CD4-positive, alpha-beta T cell treated with Interleukin-2 at 100 ng/mL for 4 hours (primary cell): ENCODE results near the gene PRDX3.
A peak's percentile ranks its signal among the peaks of the same experiment; 100 is the strongest.
"Not testable (repeated sequence)": the region's sequence is repeated elsewhere in the genome, so short reads cannot be mapped to it uniquely, and the experiment has no call there.

Source experiments
- DNase-seq: peaks from one replicate; pipeline ENCODE4 v3.0.0-alpha.2; 2020; ENCODE audit warnings: low spot score

PRDX3 gene

GRCh38 chr10:119206603-119207365 is 28.2 kb upstream of the PRDX3 start:
- peak; percentile 72 for DNase-seq

- peak; percentile 27 for DNase-seq
Measured at GRCh38 chr10:119205894-119206602, 27.4 kb upstream of the PRDX3 start.

GRCh38 chr10:119203006-119203405 is 24.4 kb upstream of the PRDX3 start:
- DNase-seq, result no peak

GRCh38 chr10:119201233-119201632 is 22.6 kb upstream of the PRDX3 start:
- no peak for DNase-seq

- peak; percentile 59 for DNase-seq
Measured at GRCh38 chr10:119199231-119199992, 20.8 kb upstream of the PRDX3 start.

GRCh38 chr10:119198438-119198837 is 19.8 kb upstream of the PRDX3 start:
- peak; percentile 19 for DNase-seq

GRCh38 chr10:119197921-119198320 is 19.3 kb upstream of the PRDX3 start:
- DNase-seq, result no peak

GRCh38 chr10:119191881-119192280 is 13.3 kb upstream of the PRDX3 start:
- no peak for DNase-seq

- DNase-seq, result no peak
Measured at GRCh38 chr10:119190954-119191785, 12.6 kb upstream of the PRDX3 start.

- no peak for DNase-seq
Measured at GRCh38 chr10:119190353-119190752, 11.7 kb upstream of the PRDX3 start.

- no peak for DNase-seq
Measured at GRCh38 chr10:119189811-119190282, 11.2 kb upstream of the PRDX3 start.

GRCh38 chr10:119183664-119184412 is 5.2 kb upstream of the PRDX3 start:
- no peak for DNase-seq

- not testable (repeated sequence) for DNase-seq
Measured at GRCh38 chr10:119180850-119181400, 2.3 kb upstream of the PRDX3 start.

- peak; percentile 14 for DNase-seq
Measured at GRCh38 chr10:119177708-119178371, 772 bp downstream of the PRDX3 start.

GRCh38 chr10:119176166-119176565 is 2.4 kb downstream of the PRDX3 start:
- DNase-seq, result no peak

- DNase-seq, result no peak
Measured at GRCh38 chr10:119174109-119174508, 4.5 kb downstream of the PRDX3 start.

GRCh38 chr10:119167041-119167440 is 11.6 kb downstream of the PRDX3 start:
- DNase-seq, result no peak

- no peak for DNase-seq
Measured at GRCh38 chr10:119166564-119166963, 12.0 kb downstream of the PRDX3 start.

- DNase-seq, result no peak
Measured at GRCh38 chr10:119166118-119166500, 12.5 kb downstream of the PRDX3 start.
